ENCODE results near the gene GALNT16. TPM values are rescaled to one million over a fixed set of nuclear protein-coding genes. Genes with fewer than 3 reads are reported as not detected.
"Not testable (repeated sequence)": the region's sequence is repeated elsewhere in the genome, so short reads cannot be mapped to it uniquely, and the experiment has no call there.

The GALNT16 gene
- total RNA-seq, 3 donors from 2014 or later, result 0.16 TPM; not detected in 2

DNA sequence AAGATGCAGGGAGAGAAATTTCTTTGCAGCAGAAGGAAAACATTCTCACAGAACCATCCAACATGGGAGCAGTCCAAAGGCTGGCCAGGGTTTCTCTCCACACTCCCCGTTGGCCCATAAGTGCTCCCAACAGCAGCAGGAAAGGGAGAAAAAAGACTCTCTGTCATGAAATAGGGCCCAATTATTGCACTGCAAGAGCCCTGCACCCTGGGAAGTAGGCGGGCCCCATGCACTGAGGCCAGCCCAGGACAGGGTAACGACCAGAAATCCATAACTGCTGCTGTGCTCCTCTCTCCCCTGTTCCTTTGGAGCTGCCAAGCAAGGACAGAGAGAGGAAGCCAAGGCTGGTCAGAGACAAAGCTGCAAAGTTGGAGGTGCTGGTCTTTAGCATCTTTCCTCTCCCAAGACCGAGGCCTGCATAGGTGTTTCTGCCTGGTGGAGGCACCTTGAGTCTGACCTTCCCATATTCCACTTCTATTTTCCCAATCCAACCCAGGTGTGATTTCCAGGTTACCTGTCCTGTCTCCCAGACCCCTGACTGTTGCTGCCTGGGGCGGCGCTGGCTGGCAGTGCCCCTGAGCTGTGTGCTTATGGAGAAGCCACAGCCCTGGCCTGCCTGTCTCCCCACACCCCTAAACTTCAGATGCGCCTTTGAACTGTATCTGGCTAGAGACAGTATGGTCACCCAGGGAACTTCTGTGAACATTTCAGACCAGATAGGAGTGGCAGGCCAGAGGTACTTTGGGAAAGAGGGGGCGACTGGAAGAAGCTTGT is 6.8 kb downstream of the GALNT16 start:
- Mint-ChIP-seq H3K9me3 (no peaks in the 10 kb centered on the region), H3K4me1 (ENCODE audit: low read depth) (peaks cover 2% of the 10 kb centered on the region), H3K27me3 (ENCODE audit: low read depth) (peaks cover 24% of the 10 kb centered on the region), H3K36me3 (ENCODE audit: insufficient read depth) (no peaks in the 10 kb centered on the region), H3K4me3 (no peak overlapping the region)
- DNase-seq (no peak), ATAC-seq (no peak)

DNA sequence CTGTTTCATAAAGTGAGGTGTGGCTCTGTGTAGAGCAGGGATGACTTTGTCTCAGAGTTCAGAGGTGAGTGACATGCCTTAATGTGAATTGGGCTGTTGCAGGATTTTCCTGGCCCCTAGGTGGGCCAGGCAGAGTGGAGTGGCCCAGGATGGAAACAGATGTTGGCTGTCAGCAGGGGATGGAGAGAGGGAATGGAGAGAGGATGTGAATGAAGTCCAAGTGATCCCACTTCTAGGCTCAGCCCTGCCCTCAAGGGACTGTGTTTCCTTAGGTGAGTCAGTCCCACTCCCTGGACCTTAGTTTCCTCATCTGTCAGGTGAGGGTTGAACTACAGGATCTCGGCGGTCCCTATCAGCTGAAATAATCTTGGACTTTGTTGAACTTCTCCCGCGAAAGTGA is 7.5 kb downstream of the GALNT16 start:
- no peak for ATAC-seq
- H3K36me3 Mint-ChIP-seq (ENCODE audit: insufficient read depth), result no peaks in the 10 kb centered on the region
- H3K4me1 Mint-ChIP-seq (ENCODE audit: low read depth), result no peaks in the 10 kb centered on the region
- no peak for DNase-seq
- peaks cover 16% of the 10 kb centered on the region for H3K27me3 Mint-ChIP-seq (ENCODE audit: low read depth)
- H3K9me3 Mint-ChIP-seq, result no peaks in the 10 kb centered on the region
- no peak overlapping the region for H3K4me3 Mint-ChIP-seq

DNA sequence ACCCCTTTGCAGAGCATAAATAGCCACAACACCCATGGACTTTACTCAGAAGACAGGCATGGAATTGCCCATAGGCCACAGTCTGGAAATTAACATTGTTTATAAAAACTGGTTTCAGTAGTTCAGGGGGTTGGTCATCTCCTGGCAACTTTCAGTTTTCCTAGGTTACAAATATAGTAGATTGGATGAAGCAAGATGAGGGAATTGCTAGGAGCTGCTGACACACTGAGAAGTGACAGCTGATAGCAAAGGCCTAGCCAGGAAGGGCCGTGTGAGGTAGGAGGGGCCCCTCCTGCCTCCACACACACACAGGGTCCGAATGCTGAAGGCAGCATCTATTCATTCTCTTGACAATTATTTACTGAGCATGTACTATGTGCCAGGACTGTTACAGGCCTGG is 8.3 kb downstream of the GALNT16 start:
- DNase-seq (no peak), ATAC-seq (no peak)
- Mint-ChIP-seq H3K4me1 (ENCODE audit: low read depth) (no peaks in the 10 kb centered on the region), H3K27me3 (ENCODE audit: low read depth) (peaks cover 11% of the 10 kb centered on the region), H3K36me3 (ENCODE audit: insufficient read depth) (no peaks in the 10 kb centered on the region), H3K9me3 (no peaks in the 10 kb centered on the region), H3K4me3 (no peak overlapping the region)

DNA sequence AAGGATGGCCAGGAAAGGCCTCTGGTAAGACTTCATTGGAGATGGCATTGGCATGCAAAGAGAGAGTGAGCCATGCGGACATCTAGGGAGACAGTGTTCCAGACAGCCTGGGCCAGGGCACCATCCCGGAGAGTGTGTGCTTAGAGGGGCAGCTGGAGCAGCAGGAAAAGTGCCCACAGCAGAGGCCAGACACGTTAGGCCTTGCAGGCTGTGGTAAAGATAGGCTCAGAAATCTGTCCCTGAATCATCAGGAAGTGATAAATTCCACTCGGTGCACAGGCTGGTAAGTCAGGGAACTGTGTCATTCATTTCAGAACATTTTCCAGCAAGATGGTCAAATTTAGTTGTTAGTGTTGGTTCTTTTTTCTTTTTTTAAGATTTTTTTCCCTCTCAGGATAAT is 8.8 kb downstream of the GALNT16 start:
- Mint-ChIP-seq H3K9me3 (no peaks in the 10 kb centered on the region), H3K4me1 (ENCODE audit: low read depth) (no peaks in the 10 kb centered on the region), H3K4me3 (no peak overlapping the region), H3K36me3 (ENCODE audit: insufficient read depth) (no peaks in the 10 kb centered on the region), H3K27me3 (ENCODE audit: low read depth) (peaks cover 7% of the 10 kb centered on the region)
- ATAC-seq (no peak), DNase-seq (no peak)

DNA sequence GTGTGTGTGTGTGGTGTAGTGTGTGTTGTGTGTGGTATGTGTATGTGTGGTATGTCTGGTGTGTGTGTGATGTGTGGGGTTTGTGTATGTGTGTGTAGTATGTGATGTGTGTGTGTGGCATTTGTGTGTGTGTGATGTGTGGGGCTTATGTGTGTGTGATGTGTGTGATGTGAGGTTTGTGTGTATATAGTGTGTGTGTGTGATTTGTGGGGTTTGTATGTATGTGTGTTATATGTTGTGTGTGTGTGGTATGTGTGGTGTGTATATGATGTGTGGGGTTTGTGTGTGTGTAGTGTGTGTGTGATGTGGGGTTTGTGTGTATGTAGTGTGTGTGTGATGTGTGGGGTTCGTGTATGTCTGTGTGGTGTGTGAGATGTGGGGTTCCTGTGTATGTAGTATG is 9.4 kb downstream of the GALNT16 start:
- H3K27me3 Mint-ChIP-seq (ENCODE audit: low read depth), result peaks cover 6% of the 10 kb centered on the region
- DNase-seq, result no peak
- no peaks in the 10 kb centered on the region for H3K9me3 Mint-ChIP-seq
- H3K4me1 Mint-ChIP-seq (ENCODE audit: low read depth), result no peaks in the 10 kb centered on the region
- H3K36me3 Mint-ChIP-seq (ENCODE audit: insufficient read depth), result no peaks in the 10 kb centered on the region
- ATAC-seq, result no peak
- no peak overlapping the region for H3K4me3 Mint-ChIP-seq

DNA sequence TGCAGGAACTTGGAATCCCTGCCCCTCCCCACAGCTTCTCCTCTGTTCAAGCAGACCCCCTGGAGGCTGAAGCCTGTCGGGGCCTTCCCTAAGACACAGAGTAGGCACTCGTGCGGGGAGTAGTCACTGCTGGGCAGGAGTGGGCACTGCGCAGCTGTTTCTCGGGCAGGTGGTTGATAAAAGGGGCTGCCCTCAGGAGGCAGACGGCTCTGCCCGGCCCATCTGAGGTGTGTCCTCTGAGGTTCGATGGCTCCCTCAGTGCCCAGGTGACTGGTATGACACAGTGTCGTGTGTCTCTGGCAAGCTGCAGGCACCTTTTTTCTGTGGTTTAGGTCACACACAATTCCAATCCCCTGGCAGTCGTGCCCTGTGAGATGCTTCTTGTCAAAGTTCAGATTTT is 10.1 kb downstream of the GALNT16 start:
- peaks cover 6% of the 10 kb centered on the region for H3K27me3 Mint-ChIP-seq (ENCODE audit: low read depth)
- no peak for ATAC-seq
- no peaks in the 10 kb centered on the region for H3K4me1 Mint-ChIP-seq (ENCODE audit: low read depth)

DNA sequence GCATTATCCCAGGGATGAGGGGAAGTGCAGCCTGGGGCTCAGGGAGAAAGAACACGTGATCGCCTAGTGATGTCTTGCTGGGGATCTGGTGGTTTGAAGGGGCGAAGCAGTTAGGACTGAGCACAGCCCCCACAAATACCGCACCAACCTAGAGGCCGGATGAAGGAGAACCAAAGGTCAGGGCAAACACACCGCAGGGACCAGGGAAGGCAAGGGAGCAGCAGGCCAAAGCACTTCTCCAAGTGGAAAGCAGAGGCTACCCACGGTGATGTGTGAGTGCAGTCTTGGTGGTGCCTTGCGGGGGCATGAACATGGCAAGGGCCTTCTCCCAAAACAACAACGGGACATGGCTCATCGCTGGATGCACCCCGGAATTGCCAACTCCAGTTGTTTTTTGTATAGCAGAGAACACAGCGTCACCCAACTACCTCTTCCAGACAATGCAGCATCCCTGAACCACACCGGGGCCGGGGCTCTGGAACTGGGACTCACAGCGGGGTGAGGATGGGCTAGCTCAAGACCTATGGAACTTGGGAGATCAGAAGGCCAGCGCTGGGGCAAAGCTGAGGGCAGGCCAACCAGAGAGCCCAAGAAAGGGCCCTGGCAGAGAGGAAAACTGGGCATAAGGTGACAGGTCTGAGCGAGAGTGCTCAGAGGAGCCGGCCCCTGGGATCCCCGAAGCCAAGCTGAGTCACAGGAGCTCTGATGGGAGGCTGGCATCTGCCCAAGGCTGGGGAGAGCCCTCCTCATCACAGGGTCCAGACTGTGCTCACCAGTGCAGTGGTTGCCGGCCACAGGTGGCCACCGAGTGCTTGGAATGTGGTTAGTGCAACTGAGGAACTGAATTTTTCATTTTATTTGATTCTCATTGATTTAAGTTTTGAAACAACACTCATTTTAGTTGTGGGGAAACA is 11.1 kb downstream of the GALNT16 start:
- Mint-ChIP-seq H3K4me3 (no peak overlapping the region), H3K27me3 (ENCODE audit: low read depth) (peaks cover 6% of the 10 kb centered on the region), H3K9me3 (no peaks in the 10 kb centered on the region), H3K4me1 (ENCODE audit: low read depth) (no peaks in the 10 kb centered on the region), H3K36me3 (ENCODE audit: insufficient read depth) (no peaks in the 10 kb centered on the region)
- no peak for ATAC-seq
- no peak for DNase-seq

More for the DNA sequence above, 10.1 kb downstream of the GALNT16 start:
- no peak for DNase-seq
- Mint-ChIP-seq H3K9me3 (no peaks in the 10 kb centered on the region), H3K36me3 (ENCODE audit: insufficient read depth) (no peaks in the 10 kb centered on the region), H3K4me3 (no peak overlapping the region)

DNA sequence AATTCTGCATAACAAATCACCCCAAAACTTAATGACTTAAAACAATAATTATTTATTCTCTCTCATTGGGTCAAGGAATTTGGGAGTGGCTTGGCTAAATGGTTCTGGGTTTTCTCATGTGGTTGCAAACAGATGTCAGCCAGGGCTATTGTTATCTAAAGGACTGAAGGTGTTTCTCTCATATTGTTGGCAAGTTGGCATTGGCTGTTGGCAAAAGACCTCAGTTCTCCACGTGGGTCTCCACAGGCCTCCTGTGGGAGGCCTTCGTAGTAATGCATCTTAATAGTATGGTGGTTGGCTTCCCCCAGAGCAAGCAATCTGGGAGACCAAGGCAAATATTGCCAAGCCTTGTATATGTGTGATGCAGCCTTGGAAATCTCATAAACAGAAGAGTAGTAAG is 14.4 kb downstream of the GALNT16 start:
- DNase-seq, result no peak
- H3K27me3 Mint-ChIP-seq (ENCODE audit: low read depth), result peaks cover 2% of the 10 kb centered on the region
- ATAC-seq, result no peak
- H3K9me3 Mint-ChIP-seq, result no peaks in the 10 kb centered on the region
- no peaks in the 10 kb centered on the region for H3K4me1 Mint-ChIP-seq (ENCODE audit: low read depth)
- H3K4me3 Mint-ChIP-seq, result no peak overlapping the region
- no peaks in the 10 kb centered on the region for H3K36me3 Mint-ChIP-seq (ENCODE audit: insufficient read depth)

DNA sequence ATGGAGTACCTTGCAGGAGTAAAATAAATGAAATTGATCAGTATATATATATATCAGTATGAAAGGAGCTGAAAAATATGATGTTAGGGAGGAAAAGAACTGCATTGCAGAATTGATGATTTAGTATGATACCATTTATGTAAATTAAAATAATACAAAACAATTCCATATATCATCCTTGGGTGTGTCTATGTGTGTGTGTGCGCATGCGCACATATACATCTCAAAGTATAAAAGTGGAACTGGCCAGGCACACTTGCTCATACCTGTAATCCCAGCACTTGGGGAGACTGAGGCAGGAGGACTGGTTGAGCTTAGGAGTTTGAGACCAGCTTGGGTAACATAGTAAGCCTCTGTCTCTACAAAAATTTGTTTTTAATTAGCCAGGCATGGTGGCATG is 15.4 kb downstream of the GALNT16 start:
- no peaks in the 10 kb centered on the region for H3K9me3 Mint-ChIP-seq

DNA sequence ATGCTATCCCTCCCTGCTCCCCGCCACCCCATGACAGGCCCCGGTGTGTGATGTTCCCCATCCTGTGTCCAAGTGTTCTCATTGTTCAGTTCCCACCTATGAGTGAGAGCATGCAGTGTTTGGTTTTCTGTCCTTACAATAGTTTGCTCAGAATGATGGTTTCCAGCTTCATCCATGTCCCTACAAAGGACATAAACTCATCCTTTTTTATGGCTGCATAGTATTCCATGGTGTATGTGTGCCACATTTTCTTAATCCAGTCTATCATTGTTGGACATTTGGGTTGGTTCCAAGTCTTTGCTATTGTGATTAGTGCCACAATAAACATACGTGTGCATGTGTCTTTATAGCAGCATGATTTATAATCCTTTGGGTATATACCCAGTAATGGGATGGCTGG is 17.4 kb downstream of the GALNT16 start:
- not testable (repeated sequence) for H3K4me3 Mint-ChIP-seq; H3K36me3 Mint-ChIP-seq (ENCODE audit: insufficient read depth); DNase-seq; H3K9me3 Mint-ChIP-seq; H3K4me1 Mint-ChIP-seq (ENCODE audit: low read depth); H3K27me3 Mint-ChIP-seq (ENCODE audit: low read depth); ATAC-seq

More for the DNA sequence above, 15.4 kb downstream of the GALNT16 start:
- ATAC-seq, result no peak
- peaks cover 4% of the 10 kb centered on the region for H3K27me3 Mint-ChIP-seq (ENCODE audit: low read depth)
- no peaks in the 10 kb centered on the region for H3K36me3 Mint-ChIP-seq (ENCODE audit: insufficient read depth)
- H3K4me1 Mint-ChIP-seq (ENCODE audit: low read depth), result no peaks in the 10 kb centered on the region
- H3K4me3 Mint-ChIP-seq, result no peak overlapping the region
- no peak for DNase-seq

DNA sequence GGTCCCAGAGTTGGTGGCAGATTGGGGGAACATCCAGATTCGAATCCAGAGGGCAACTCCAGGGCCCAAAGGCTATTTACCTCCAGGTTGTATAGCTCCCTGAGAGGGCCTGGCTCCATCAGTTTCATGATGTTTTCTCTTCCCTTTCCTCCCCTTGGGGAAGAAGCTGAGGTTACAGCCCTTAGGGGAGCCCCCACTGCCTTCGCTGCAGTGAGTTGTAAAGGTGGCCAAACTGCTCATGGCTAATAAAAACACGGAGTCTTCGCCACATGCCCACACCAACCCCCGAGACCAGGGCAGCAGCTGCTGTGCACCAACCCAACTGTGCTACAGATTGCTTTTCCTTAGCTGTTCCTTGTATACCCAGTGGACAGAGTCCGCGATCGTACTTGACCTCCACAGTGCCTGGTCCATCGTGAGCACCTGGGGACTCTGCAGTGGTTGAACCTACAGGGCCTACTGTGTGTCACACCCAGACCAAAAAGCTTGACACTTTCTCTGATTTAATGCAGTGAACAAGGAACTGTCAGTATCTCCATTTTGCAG is 20.9 kb downstream of the GALNT16 start:
- H3K9me3 Mint-ChIP-seq, result no peaks in the 10 kb centered on the region
- H3K27me3 Mint-ChIP-seq (ENCODE audit: low read depth), result peaks cover 3% of the 10 kb centered on the region
- ATAC-seq (no peak), DNase-seq (no peak)
- H3K36me3 Mint-ChIP-seq (ENCODE audit: insufficient read depth), result no peaks in the 10 kb centered on the region
- no peaks in the 10 kb centered on the region for H3K4me1 Mint-ChIP-seq (ENCODE audit: low read depth)
- H3K4me3 Mint-ChIP-seq, result no peak overlapping the region

DNA sequence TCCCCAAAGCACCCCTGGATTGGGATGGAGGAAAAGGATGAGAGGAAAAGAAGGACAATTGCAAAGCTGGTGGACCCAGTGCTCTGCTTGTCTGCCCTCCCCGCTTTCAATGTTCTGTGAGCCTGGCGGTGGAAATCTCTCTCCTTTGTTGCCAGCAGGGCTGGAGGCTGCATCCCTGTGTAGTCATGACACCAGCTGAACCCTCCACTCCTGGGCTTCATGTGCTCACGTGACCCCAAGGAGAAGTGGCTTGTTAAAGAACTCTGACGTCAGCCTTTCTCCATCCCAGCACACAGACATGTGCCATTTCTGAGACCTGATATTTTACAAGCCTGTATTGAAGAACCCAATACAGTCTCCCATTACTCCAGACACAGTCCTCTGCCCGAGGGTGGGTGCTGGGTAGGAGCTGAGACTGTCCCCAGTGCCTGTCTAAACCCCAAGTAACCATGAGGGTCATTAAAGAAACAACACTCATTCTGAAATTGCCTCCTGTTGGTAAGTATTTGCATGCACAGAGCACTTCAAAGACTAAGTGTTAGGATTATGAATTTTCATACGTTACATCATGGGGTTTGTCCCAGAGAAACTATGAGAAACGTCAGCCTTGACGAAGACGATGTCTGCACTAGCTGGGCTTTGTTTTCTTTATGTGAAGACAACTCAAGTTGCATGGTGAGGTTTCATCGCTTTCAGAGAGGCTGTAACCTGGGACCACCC is 21.7 kb downstream of the GALNT16 start:
- DNase-seq, result no peak
- H3K9me3 Mint-ChIP-seq, result no peaks in the 10 kb centered on the region
- no peak for ATAC-seq
- H3K36me3 Mint-ChIP-seq (ENCODE audit: insufficient read depth), result no peaks in the 10 kb centered on the region
- no peak overlapping the region for H3K4me3 Mint-ChIP-seq
- no peaks in the 10 kb centered on the region for H3K4me1 Mint-ChIP-seq (ENCODE audit: low read depth)
- peaks cover 3% of the 10 kb centered on the region for H3K27me3 Mint-ChIP-seq (ENCODE audit: low read depth)

DNA sequence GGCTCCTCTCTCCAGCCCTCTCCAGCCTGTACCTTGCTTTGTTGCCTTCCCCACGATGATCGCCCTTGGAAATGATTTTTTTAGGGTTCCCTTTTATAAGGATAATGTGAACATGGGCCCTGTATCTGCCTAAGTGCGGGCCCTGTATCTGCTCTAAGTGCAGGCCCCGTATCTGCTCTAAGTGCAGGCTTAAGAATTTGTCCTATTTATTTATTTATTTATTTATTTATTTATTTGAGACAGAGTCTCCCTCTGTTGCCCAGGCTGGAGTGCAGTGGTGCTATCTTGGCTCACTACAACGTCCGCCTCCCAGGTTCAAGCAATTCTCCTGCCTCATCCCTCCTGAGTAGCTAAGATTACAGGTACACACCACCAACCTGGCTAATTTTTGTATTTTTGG is 22.5 kb downstream of the GALNT16 start:
- Mint-ChIP-seq H3K4me3 (no peak overlapping the region), H3K27me3 (ENCODE audit: low read depth) (peaks cover 6% of the 10 kb centered on the region)
- no peak for ATAC-seq

DNA sequence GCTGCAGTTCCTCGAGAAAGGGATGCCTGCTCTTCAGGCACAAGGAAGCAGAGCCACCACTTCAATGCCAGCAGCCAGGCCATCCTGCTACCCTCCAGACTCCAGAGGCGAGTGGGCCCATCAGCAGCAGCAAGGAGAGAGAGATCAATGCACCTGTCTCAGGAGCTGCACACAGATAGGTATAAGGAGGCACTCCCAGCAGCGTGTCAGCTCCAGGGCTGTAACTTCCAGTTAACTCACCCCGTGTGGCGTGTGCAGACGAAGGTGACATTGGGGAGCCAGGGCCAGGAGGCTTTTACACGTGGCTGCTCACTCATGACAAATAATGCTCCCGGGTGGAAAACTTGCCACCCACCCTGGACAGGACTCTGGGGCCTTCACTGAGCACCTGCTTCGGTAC is 24.2 kb downstream of the GALNT16 start:
- Mint-ChIP-seq H3K9me3 (no peaks in the 10 kb centered on the region), H3K36me3 (ENCODE audit: insufficient read depth) (no peaks in the 10 kb centered on the region), H3K4me1 (ENCODE audit: low read depth) (no peaks in the 10 kb centered on the region), H3K4me3 (no peak overlapping the region), H3K27me3 (ENCODE audit: low read depth) (peaks cover 6% of the 10 kb centered on the region)
- no peak for ATAC-seq
- DNase-seq, result no peak

More for the DNA sequence above, 22.5 kb downstream of the GALNT16 start:
- no peak for DNase-seq
- no peaks in the 10 kb centered on the region for H3K4me1 Mint-ChIP-seq (ENCODE audit: low read depth)
- H3K9me3 Mint-ChIP-seq, result no peaks in the 10 kb centered on the region
- no peaks in the 10 kb centered on the region for H3K36me3 Mint-ChIP-seq (ENCODE audit: insufficient read depth)

All from activated T-cell treated with anti-CD3 and anti-CD28 coated beads, Interleukin-2, amount 50 U/mL, for 4 hours (primary cell).